Cardiac fibroblast (primary cell): Measurements from ENCODE around the gene RNF8.
"Not testable (repeated sequence)": the region's sequence is repeated elsewhere in the genome, so short reads cannot be mapped to it uniquely, and the experiment has no call there.

Experiments used
- DNase-seq, 2 donors: peaks; one replicate each; pipeline versions ENCODE4 v3.0.0 to v3.0.0-alpha.2; 2010; ENCODE audit warnings: low read depth in 2 of 2
- H3K4me3 ChIP-seq, 2 donors: replicated peaks in 1 of 2; 1 replicate in 1 of 2; 2 replicates in 1 of 2; pipeline ENCODE4 v1.5.1; 2011; ENCODE audit warnings: low read depth in 2 of 2, low read length in 2 of 2, mild to moderate bottlenecking in 2 of 2, moderate library complexity in 1 of 2
- TF ChIP-seq, protein P1 (sequence below): IDR thresholded peaks from one replicate; pipeline ENCODE4 v1.5.1; 2011; ENCODE audit warnings: low read depth, mild to moderate bottlenecking, low read length, inconsistent platforms

RNF8 gene

DNA sequence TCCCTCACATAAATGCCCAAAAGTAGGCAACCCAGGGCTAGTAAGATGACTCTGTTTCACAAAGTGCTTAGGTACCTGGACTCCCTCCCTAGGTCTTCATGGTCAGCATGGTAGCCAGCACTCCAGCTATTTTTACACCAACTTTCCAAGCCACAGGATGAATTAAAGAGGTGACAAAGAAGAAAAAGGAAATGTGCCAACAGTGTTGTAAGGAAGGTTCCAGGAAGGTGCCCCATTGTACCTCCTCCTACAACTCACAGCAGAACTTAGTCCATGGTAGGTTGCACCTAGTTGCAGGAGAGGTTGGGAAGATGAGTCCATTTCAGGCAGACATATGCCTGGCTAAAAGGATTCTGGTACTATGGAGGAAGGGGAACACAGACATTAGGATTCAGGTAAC lies 19.7 kb upstream of the RNF8 start:
- H3K4me3 ChIP-seq = no peak overlapping the region
- TF ChIP-seq, protein P1, sequence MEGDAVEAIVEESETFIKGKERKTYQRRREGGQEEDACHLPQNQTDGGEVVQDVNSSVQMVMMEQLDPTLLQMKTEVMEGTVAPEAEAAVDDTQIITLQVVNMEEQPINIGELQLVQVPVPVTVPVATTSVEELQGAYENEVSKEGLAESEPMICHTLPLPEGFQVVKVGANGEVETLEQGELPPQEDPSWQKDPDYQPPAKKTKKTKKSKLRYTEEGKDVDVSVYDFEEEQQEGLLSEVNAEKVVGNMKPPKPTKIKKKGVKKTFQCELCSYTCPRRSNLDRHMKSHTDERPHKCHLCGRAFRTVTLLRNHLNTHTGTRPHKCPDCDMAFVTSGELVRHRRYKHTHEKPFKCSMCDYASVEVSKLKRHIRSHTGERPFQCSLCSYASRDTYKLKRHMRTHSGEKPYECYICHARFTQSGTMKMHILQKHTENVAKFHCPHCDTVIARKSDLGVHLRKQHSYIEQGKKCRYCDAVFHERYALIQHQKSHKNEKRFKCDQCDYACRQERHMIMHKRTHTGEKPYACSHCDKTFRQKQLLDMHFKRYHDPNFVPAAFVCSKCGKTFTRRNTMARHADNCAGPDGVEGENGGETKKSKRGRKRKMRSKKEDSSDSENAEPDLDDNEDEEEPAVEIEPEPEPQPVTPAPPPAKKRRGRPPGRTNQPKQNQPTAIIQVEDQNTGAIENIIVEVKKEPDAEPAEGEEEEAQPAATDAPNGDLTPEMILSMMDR = no peak
- DNase-seq = no peak

DNA sequence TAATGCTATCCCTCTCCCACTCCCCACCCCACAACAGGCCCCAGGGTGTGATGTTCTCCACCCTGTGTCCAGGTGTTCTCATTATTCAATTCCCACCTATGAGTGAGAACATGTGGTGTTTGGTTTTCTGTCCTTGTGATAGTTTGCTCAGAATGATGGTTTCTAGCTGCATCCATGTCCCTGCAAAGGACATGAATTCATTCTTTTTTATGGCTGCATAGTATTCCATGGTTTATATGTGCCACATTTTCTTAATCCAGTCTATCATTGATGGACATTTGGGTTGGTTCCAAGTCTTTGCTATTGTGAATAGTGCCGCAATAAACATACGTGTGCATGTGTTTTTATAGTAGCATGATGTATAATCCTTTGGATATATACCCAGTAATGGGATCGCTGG lies 15.5 kb upstream of the RNF8 start:
- DNase-seq, H3K4me3 ChIP-seq: not testable (repeated sequence)

DNA sequence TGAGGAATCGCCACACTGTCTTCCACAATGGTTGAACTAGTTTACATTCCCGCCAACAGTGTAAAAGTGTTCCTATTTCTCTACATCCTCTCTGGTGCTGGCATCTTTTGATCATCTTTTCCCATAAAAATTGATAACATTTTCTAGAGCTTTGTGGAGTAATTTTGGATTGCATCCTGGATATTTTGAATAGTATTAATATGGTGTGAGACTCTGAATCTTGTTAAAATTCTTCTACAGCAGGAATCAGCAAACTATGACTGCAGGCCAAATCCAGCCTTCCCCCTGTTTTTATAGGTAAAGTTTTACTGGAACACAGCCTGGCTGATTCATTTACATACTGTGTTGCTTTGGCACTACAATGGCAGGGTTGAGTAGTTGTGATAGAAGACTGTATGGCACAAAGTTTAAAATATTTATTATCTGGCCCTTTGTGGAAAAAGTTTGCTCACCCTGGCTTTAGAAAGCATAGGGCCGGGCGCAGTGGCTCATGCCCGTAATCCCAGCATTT lies 15.0 kb upstream of the RNF8 start:
- DNase-seq = no peak
- no peak overlapping the region for H3K4me3 ChIP-seq
- TF ChIP-seq, protein P1 = no peak

DNA sequence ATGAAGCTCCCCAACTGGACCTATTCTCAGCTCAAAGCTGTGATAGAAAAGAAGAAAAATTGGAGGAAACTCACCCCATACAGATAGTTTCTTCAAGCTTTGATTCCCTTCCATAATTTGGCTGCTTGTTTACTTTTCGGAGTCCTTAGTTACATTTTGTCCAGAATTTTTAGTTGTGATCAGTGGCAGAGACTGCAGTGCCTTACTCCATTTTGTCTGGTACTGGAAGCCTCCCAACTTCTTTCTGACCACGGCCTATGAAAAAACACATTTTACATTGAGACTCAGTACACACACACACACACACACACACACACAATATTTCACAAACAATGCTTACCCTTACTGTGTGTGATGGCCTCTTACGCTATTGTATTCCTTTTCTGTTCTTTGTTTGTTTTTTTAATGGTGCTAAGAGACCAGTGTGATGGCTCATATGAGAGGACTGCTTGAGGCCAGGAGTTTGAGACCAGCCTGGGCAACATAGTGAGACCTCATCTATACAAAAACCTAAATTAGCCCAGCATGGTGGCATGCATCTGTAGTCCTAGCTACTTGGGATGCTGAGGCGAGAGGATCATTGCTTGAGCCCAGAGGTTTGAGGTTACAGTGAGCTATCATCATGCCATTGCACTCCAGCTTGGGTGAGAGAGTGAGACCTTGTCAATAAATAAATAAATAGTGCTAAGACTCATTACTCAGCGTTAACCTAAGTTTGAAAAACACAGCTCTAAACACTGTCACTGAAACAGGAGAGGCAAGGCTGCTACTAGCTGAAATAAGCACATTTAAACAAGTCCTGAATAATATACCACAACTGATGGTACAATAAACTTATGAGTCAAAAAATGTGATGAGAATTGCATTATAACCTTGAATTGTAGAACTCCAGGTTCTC lies 13.8 kb upstream of the RNF8 start:
- no peak overlapping the region for H3K4me3 ChIP-seq
- TF ChIP-seq, protein P1 = no peak
- peak; percentile 3 to 32 for DNase-seq

DNA sequence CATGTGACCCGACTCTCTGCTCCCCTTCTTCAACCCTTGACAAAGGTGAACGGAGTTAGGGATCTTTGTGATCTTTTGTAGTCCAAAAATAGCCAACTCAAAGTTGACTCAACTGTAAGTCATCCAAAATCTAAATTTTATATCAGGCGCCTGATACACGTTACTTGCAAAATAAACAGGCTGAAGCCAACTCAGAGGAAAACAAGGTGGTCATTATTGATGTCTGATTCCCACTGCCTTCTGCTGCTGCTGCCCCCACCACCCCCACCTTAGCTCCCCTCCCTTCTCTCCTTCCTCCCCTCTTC lies 13.2 kb upstream of the RNF8 start:
- TF ChIP-seq, protein P1 = no peak
- no peak overlapping the region for H3K4me3 ChIP-seq
- peak in 1 of 2 donors; percentile 33 for DNase-seq

DNA sequence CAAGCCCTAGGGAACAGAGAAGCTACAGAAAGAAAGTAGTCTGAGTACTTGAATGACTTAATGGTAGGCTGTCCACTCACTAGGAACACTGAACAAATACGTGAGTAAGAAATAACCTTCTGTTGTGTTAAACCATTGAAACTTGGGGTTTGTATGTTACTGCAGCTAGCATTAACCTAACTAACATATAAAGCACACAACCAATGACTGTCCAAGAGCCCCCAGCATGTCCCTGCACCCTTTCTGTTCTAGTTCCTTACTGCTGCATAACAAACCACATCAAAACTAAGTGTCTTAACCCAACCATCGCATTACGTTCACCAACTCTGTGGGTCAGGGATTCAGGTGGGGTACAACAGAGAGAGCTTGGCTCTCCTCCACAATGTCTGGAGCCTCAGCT lies 10.5 kb upstream of the RNF8 start:
- TF ChIP-seq, protein P1 = no peak
- no peak overlapping the region for H3K4me3 ChIP-seq
- DNase-seq = no peak

DNA sequence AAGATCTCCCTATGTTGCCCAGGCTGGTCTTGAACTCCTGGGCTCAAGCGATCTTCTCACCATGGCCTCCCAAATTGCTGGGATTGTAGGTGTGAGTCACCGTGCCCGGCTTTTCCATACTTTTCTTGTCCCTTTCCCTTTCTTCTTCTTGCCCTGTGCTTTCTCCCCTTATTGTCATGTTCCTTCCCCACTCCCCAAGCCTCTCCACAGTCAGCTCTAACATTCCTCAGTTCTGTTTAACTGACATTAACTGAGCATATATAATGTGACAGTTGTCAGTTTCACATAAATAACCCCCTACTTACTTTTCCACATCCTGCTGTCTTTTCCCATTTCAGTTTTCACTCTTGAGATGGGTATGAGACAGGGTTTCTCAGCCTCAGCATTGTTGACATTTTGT lies 9.5 kb upstream of the RNF8 start:
- DNase-seq = no peak
- TF ChIP-seq, protein P1 = no peak
- no peak overlapping the region for H3K4me3 ChIP-seq

DNA sequence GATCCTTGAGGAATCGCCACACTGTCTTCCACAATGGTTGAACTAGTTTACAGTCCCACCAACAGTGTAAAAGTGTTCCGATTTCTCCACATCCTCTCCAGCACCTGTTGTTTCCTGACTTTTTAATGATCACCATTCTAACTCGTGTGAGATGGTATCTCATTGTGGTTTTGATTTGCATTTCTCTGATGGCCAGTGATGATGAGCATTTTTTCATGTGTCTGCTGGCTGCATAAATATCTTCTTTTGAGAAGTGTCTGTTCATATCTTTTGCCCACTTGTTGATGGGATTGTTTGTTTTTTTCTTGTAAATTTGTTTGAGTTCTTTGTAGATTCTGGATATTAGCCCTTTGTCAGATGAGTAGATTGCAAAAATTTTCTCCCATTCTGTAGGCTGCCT lies 8.0 kb upstream of the RNF8 start:
- DNase-seq, H3K4me3 ChIP-seq: not testable (repeated sequence)
